ENCODE measurements around the gene HLA-F.

The HLA-F gene

GRCh38 chr6:29720863-29721262 is 2.4 kb upstream of the HLA-F start:
- DNase-seq (ENCODE audit: low read depth): no peak
- TF ChIP-seq MYC (IDR thresholded peaks at IDR 0.05; ENCODE audit: low read depth, low read length) (no peak), CTCF (IDR thresholded peaks at IDR 0.05; ENCODE audit: low read depth, low read length) (no peak), MAX (IDR thresholded peaks at IDR 0.05; ENCODE audit: low read depth, low read length) (no peak), POLR2A (IDR thresholded peaks at IDR 0.05; ENCODE audit: extremely low read depth, insufficient read length) (no peak)
- no peak overlapping the region for H3K4me3 ChIP-seq (ENCODE audit: low read depth, low read length)

- no peak overlapping the region for H3K4me3 ChIP-seq (ENCODE audit: low read depth, low read length)
- no peak for DNase-seq (ENCODE audit: low read depth)
- TF ChIP-seq POLR2A (IDR thresholded peaks at IDR 0.05; ENCODE audit: extremely low read depth, insufficient read length): no peak
- no peak for TF ChIP-seq MYC (IDR thresholded peaks at IDR 0.05; ENCODE audit: low read depth, low read length)
- TF ChIP-seq MAX (IDR thresholded peaks at IDR 0.05; ENCODE audit: low read depth, low read length): no peak
- no peak for TF ChIP-seq CTCF (IDR thresholded peaks at IDR 0.05; ENCODE audit: low read depth, low read length)
These were observed 693 bp downstream of the HLA-F start for GRCh38 chr6:29723666-29724588.

- DNase-seq (ENCODE audit: low read depth): no peak
- TF ChIP-seq POLR2A (IDR thresholded peaks at IDR 0.05; ENCODE audit: extremely low read depth, insufficient read length) (no peak), MAX (IDR thresholded peaks at IDR 0.05; ENCODE audit: low read depth, low read length) (no peak), MYC (IDR thresholded peaks at IDR 0.05; ENCODE audit: low read depth, low read length) (no peak), CTCF (IDR thresholded peaks at IDR 0.05; ENCODE audit: low read depth, low read length) (no peak)
- no peak overlapping the region for H3K4me3 ChIP-seq (ENCODE audit: low read depth, low read length)
These were observed 2.0 kb downstream of the HLA-F start for GRCh38 chr6:29724937-29725869.

- no peak for DNase-seq (ENCODE audit: low read depth)
- no peak overlapping the region for H3K4me3 ChIP-seq (ENCODE audit: low read depth, low read length)
- TF ChIP-seq MAX (IDR thresholded peaks at IDR 0.05; ENCODE audit: low read depth, low read length): no peak
- TF ChIP-seq MYC (IDR thresholded peaks at IDR 0.05; ENCODE audit: low read depth, low read length): no peak
- TF ChIP-seq POLR2A (IDR thresholded peaks at IDR 0.05; ENCODE audit: extremely low read depth, insufficient read length): no peak
- TF ChIP-seq CTCF (IDR thresholded peaks at IDR 0.05; ENCODE audit: low read depth, low read length): no peak
These were observed 2.8 kb downstream of the HLA-F start for GRCh38 chr6:29726001-29726400.

GRCh38 chr6:29726571-29727194 is 3.4 kb downstream of the HLA-F start:
- no peak for DNase-seq (ENCODE audit: low read depth)
- H3K4me3 ChIP-seq (ENCODE audit: low read depth, low read length): no peak overlapping the region
- no peak for TF ChIP-seq MYC (IDR thresholded peaks at IDR 0.05; ENCODE audit: low read depth, low read length)
- TF ChIP-seq POLR2A (IDR thresholded peaks at IDR 0.05; ENCODE audit: extremely low read depth, insufficient read length): no peak
- TF ChIP-seq MAX (IDR thresholded peaks at IDR 0.05; ENCODE audit: low read depth, low read length): no peak
- no peak for TF ChIP-seq CTCF (IDR thresholded peaks at IDR 0.05; ENCODE audit: low read depth, low read length)
